ENCODE data around the gene SYP. TPM values are rescaled to one million over a fixed set of nuclear protein-coding genes. Genes with fewer than 3 reads are reported as not detected.
"Not testable (repeated sequence)": the region's sequence is repeated elsewhere in the genome, so short reads cannot be mapped to it uniquely, and the experiment has no call there.

SYP gene
- total and polyA plus RNA-seq, 5 donors = 2.1 to 3.1 (median 2.6) TPM

DNA sequence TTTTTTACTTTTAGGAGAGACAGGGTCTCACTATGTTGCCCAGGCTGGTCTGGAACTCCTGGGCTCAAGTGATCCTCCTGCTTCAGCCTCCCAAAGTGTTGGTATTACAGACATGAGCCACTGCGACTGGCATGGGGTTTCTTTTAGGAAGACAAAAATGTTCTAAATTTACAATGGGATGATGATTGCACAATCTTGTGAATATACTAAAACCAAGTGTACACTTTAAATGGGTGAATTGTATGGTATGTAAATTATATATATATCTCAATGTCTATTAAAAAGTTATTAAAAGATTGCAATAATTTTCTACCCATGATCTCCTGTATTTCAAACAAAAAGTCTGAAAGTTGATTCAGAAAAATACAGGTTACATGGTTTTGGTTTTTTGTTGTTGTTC is 46.5 kb downstream of the SYP start:
- Histone ChIP-seq H3K9me3 (ENCODE audit: control insufficient read depth, low read length) (no peaks in the 10 kb centered on the region), H3K4me3 (ENCODE audit: low read length) (no peak overlapping the region), H3K27ac (ENCODE audit: low read length) (no peak overlapping the region), H3K27me3 (ENCODE audit: control insufficient read depth, insufficient read depth) (no peaks in the 10 kb centered on the region), H3K4me1 (ENCODE audit: control insufficient read depth, insufficient read depth, low read length) (no peaks in the 10 kb centered on the region)
- 85% methylated on average over 1 of the region's 1 CpG for WGBS
- intact Hi-C loops (cut with DNase I) = no loop called here
- no peak for DNase-seq
- ATAC-seq = no peak

DNA sequence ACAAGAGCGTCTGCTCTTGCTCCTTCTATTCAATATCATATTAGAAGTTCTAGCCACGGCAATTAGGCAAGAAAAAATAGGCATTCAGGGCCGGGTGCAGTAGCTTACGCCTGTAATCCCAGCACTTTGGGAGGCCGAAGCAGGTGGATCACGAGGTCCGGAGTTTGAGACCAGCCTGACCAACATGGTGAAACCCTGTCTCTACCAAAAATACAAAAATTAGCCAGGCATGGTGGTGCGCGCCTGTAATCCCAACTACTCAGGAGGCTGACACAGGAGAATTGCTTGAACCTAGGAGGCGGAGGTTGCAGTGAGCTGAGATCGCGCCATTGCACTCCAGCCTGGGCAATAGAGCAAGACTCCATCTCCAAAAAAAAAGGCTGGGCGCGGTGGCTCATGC is 50.7 kb downstream of the SYP start:
- H3K27ac ChIP-seq (ENCODE audit: low read length); H3K4me1 ChIP-seq (ENCODE audit: control insufficient read depth, insufficient read depth, low read length); H3K9me3 ChIP-seq (ENCODE audit: control insufficient read depth, low read length); H3K27me3 ChIP-seq (ENCODE audit: control insufficient read depth, insufficient read depth); H3K4me3 ChIP-seq (ENCODE audit: low read length); intact Hi-C loops (cut with DNase I); DNase-seq; ATAC-seq: not testable (repeated sequence)
- WGBS = 96% methylated on average over 14 of the region's 14 CpGs

GRCh38 chrX:49148390-49149100 is 51.4 kb downstream of the SYP start:
- H3K27me3 ChIP-seq (ENCODE audit: control insufficient read depth, insufficient read depth); H3K9me3 ChIP-seq (ENCODE audit: control insufficient read depth, low read length); DNase-seq; H3K4me1 ChIP-seq (ENCODE audit: control insufficient read depth, insufficient read depth, low read length); H3K4me3 ChIP-seq (ENCODE audit: low read length); intact Hi-C loops (cut with DNase I); H3K27ac ChIP-seq (ENCODE audit: low read length); ATAC-seq: not testable (repeated sequence)
- 85% methylated on average over 21 of the region's 21 CpGs for WGBS

DNA sequence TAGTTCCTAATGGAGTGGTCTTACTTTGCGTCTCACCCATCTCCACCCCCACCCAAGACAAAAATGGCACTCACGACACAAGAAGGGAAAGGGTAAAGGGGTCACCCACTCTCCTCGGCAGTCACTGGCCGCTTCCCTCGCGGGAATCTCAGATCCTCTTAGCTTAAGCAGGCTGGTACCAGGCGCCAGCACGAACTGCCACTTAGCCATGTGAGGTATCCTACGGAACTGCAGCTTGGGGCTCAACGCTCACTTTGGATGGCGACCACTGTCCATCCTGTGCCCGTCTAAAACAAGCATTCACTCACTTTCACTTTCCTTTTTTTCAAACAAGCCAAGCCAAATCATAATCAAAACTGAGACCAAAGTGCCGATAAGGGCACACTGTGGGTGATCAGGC is 52.1 kb downstream of the SYP start:
- Histone ChIP-seq H3K9me3 (ENCODE audit: control insufficient read depth, low read length) (no peaks in the 10 kb centered on the region), H3K27me3 (ENCODE audit: control insufficient read depth, insufficient read depth) (no peaks in the 10 kb centered on the region), H3K4me1 (ENCODE audit: control insufficient read depth, insufficient read depth, low read length) (no peaks in the 10 kb centered on the region), H3K4me3 (ENCODE audit: low read length) (no peak overlapping the region), H3K27ac (ENCODE audit: low read length) (no peak overlapping the region)
- 91% methylated on average over 13 of the region's 13 CpGs for WGBS
- DNase-seq = no peak
- ATAC-seq = no peak
- intact Hi-C loops (cut with DNase I) = no loop called here

DNA sequence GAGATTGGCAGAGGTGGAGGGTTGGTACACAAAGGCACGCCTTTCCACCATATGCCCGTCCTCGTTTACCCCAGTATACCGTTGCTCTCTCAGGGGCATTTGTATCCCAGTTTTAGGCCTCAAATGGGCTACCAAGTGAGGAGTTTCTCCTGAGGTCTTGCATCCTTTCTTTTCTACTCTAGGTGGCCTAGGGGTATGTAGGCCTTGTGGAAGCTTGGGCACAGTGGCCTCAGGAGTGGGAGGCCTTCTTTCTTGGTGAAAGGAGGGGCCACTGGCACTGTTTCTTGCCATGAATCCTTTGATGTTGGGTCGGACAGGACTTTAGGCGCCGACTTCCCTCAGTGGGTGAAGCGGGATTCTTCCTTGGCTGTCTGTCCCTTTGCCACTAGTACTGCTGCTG is 52.7 kb downstream of the SYP start:
- ATAC-seq = no peak
- 94% methylated on average over 8 of the region's 8 CpGs for WGBS
- Histone ChIP-seq H3K27ac (ENCODE audit: low read length) (no peak overlapping the region), H3K27me3 (ENCODE audit: control insufficient read depth, insufficient read depth) (no peaks in the 10 kb centered on the region), H3K4me1 (ENCODE audit: control insufficient read depth, insufficient read depth, low read length) (no peaks in the 10 kb centered on the region), H3K9me3 (ENCODE audit: control insufficient read depth, low read length) (no peaks in the 10 kb centered on the region), H3K4me3 (ENCODE audit: low read length) (no peak overlapping the region)
- intact Hi-C loops (cut with DNase I) = no loop called here
- no peak for DNase-seq

DNA sequence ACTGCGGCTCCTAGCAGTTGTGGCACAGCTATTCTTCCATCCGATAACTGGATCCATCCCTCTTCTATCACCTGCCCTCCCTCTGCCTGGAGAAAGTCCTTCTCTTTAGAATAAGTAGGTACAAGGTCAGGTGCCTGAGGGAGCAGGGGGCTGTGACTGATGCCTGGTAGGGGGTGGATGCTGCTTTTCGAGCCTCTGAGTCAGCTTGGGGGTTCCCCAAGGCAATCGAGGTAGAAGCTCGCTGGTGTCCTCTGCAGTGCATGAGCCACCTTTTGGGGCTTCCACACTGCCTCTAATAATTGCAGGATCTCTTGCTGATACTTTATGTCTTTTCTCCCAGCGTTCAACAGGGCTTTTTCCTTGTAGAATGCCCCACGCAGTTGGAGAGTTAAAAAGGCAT is 56.8 kb downstream of the SYP start:
- intact Hi-C loops (cut with DNase I); ATAC-seq; DNase-seq; H3K9me3 ChIP-seq (ENCODE audit: control insufficient read depth, low read length); H3K27me3 ChIP-seq (ENCODE audit: control insufficient read depth, insufficient read depth); H3K4me3 ChIP-seq (ENCODE audit: low read length); H3K4me1 ChIP-seq (ENCODE audit: control insufficient read depth, insufficient read depth, low read length); H3K27ac ChIP-seq (ENCODE audit: low read length): not testable (repeated sequence)
- 84% methylated on average over 7 of the region's 7 CpGs for WGBS

- ATAC-seq; H3K4me1 ChIP-seq (ENCODE audit: control insufficient read depth, insufficient read depth, low read length); intact Hi-C loops (cut with DNase I); H3K27me3 ChIP-seq (ENCODE audit: control insufficient read depth, insufficient read depth); H3K27ac ChIP-seq (ENCODE audit: low read length); H3K4me3 ChIP-seq (ENCODE audit: low read length); DNase-seq; H3K9me3 ChIP-seq (ENCODE audit: control insufficient read depth, low read length): not testable (repeated sequence)
- WGBS = 32% methylated on average over 9 of the region's 9 CpGs
These were observed 57.7 kb downstream of the SYP start for GRCh38 chrX:49142264-49142663.

DNA sequence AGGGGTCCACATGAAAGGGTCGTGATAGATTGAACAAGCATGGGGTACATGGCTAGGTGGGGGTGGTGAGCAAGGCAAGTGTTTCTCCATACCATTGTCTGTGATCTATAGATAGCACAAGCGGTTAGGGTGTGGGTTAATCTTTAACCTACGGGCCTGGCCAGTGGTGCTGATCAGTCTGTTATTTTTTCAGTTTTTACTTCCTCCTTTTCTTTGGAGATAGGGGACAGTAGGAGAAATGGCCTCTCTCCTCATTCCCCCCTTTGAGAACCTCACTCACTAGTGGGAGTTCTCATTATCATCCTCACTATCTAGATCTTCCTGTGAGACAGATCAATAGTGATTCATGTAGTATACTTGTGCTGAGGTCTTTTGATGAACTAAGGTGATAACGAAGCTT is 60.3 kb downstream of the SYP start:
- DNase-seq (no peak), ATAC-seq (no peak)
- Histone ChIP-seq H3K4me1 (ENCODE audit: control insufficient read depth, insufficient read depth, low read length) (no peaks in the 10 kb centered on the region), H3K27ac (ENCODE audit: low read length) (no peak overlapping the region), H3K4me3 (ENCODE audit: low read length) (no peak overlapping the region), H3K9me3 (ENCODE audit: control insufficient read depth, low read length) (no peaks in the 10 kb centered on the region), H3K27me3 (ENCODE audit: control insufficient read depth, insufficient read depth) (no peaks in the 10 kb centered on the region)
- 93% methylated on average over 4 of the region's 4 CpGs for WGBS
- intact Hi-C loops (cut with DNase I) = no loop called here

Other genes starting within 250 kb of the SYP start
- 10 to 100 TPM; 22.7 to 27.3 (median 24.9) TPM for gene OTUD5, start 242.6 kb downstream of the SYP start, total RNA-seq
- 19.9 TPM for gene OTUD5, start 242.6 kb downstream of the SYP start, polyA plus RNA-seq
- gene KCND1, start 228.3 kb downstream of the SYP start, total RNA-seq = 1 to 10 TPM; 1.3 to 1.6 (median 1.5) TPM
- gene KCND1, start 228.3 kb downstream of the SYP start, polyA plus RNA-seq = 0.97 TPM
- 10 to 100 TPM; 24.0 to 34.1 (median 27.8) TPM for gene GRIPAP1, start 197.9 kb downstream of the SYP start, total RNA-seq
- gene GRIPAP1, start 197.9 kb downstream of the SYP start, polyA plus RNA-seq = 20.6 TPM
- gene TFE3, start 156.8 kb downstream of the SYP start, total RNA-seq = 10 to 100 TPM; 26.4 to 37.8 (median 28.3) TPM
- 21.4 TPM for gene TFE3, start 156.8 kb downstream of the SYP start, polyA plus RNA-seq
- gene CCDC120, start 141.2 kb downstream of the SYP start, total RNA-seq = 1 to 10 TPM; 1.6 to 2.7 (median 1.9) TPM
- gene CCDC120, start 141.2 kb downstream of the SYP start, polyA plus RNA-seq = 1.2 TPM
- 10 to 100 TPM; 14.2 to 20.2 (median 17.6) TPM for gene PRAF2, start 126.2 kb downstream of the SYP start, total RNA-seq
- gene PRAF2, start 126.2 kb downstream of the SYP start, polyA plus RNA-seq = 23.4 TPM
- 10 to 100 TPM; 70.0 to 81.1 (median 79.8) TPM for gene WDR45, start 120.3 kb downstream of the SYP start, total RNA-seq
- 82.5 TPM for gene WDR45, start 120.3 kb downstream of the SYP start, polyA plus RNA-seq
- gene GPKOW, start 76.5 kb downstream of the SYP start, total RNA-seq = 10 to 100 TPM; 17.4 to 20.1 (median 18.1) TPM
- 14.2 TPM for gene GPKOW, start 76.5 kb downstream of the SYP start, polyA plus RNA-seq
- 10 to 100 TPM in 3 of 4 donors, 1 to 10 TPM in 1; 9.0 to 16.6 (median 15.4) TPM for gene MAGIX, start 37.4 kb downstream of the SYP start, total RNA-seq
- 16.5 TPM for gene MAGIX, start 37.4 kb downstream of the SYP start, polyA plus RNA-seq
- 10 to 100 TPM; 83.0 to 96.4 (median 87.0) TPM for gene PLP2, start 28.3 kb downstream of the SYP start, total RNA-seq
- 89.0 TPM for gene PLP2, start 28.3 kb downstream of the SYP start, polyA plus RNA-seq
- gene PRICKLE3, start 13.8 kb downstream of the SYP start, total RNA-seq = 10 to 100 TPM in 3 of 4 donors, 1 to 10 TPM in 1; 9.0 to 12.1 (median 11.0) TPM
- 8.5 TPM for gene PRICKLE3, start 13.8 kb downstream of the SYP start, polyA plus RNA-seq
- gene CACNA1F, start 33.1 kb upstream of the SYP start, total RNA-seq = under 1 TPM; 0.17 to 0.78 (median 0.19) TPM
- 0.09 TPM for gene CACNA1F, start 33.1 kb upstream of the SYP start, polyA plus RNA-seq
- 10 to 100 TPM in 3 of 4 donors, 1 to 10 TPM in 1; 9.2 to 13.7 (median 12.2) TPM for gene CCDC22, start 35.3 kb upstream of the SYP start, total RNA-seq
- 8.5 TPM for gene CCDC22, start 35.3 kb upstream of the SYP start, polyA plus RNA-seq
- under 1 TPM in 2 of 4 donors, not detected in 2; 0.09 to 0.28 TPM for gene FOXP3, start 64.5 kb upstream of the SYP start, total RNA-seq
- 0.05 TPM for gene FOXP3, start 64.5 kb upstream of the SYP start, polyA plus RNA-seq
- gene PPP1R3F, start 69.6 kb upstream of the SYP start, total RNA-seq = 10 to 100 TPM; 23.8 to 29.3 (median 25.5) TPM
- gene PPP1R3F, start 69.6 kb upstream of the SYP start, polyA plus RNA-seq = 23.5 TPM
- gene GAGE10, start 103.5 kb upstream of the SYP start, total RNA-seq = not detected
- gene GAGE10, start 103.5 kb upstream of the SYP start, polyA plus RNA-seq = not detected
- not detected for gene GAGE12J, start 121.8 kb upstream of the SYP start, total RNA-seq
- not detected for gene GAGE12J, start 121.8 kb upstream of the SYP start, polyA plus RNA-seq
- not detected for gene GAGE13, start 131.4 kb upstream of the SYP start, total RNA-seq
- gene GAGE13, start 131.4 kb upstream of the SYP start, polyA plus RNA-seq = not detected